ENCODE data around the gene LGR4. TPM values are rescaled to one million over a fixed set of nuclear protein-coding genes. Genes with fewer than 3 reads are reported as not detected.

LGR4 gene
- total and polyA plus RNA-seq, 10 of the 15 experiments (the other 5 are each of a cell fraction or from before 2014, with no cell fraction given): under 0.01 to 0.64 (median 0.04) TPM; not detected in 5

DNA sequence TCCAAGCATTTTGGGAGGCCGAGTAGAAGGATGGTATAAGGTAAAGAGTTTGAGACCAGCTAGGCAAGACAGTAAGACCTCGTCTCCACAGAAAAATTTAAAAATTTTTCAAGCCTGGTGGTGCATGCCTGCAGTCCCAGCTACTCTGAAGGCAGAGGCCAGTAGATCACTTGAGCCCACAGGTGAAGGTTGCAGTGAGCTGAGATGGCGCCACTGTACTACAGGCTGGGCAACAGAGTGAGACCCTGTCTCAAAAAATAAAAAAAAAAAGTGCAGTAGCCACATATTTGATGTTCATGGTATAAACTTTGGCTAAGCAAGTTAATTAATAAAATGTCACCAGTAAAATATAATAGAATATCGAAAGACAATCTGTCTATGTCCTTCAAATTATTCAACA, 27.0 kb downstream of the LGR4 start:
- FAIRE-seq (no peak), ATAC-seq (no peak), DNase-seq (ENCODE audit: low read depth, low spot score) (no peak)
- Histone ChIP-seq H3K4me3 (no peak overlapping the region), H2AFZ (ENCODE audit: control insufficient read depth, low read depth, low read length) (no peak overlapping the region), H3K27me3 (replicated peaks in 1 of 2; ENCODE audit: control insufficient read depth in 2 of 2, insufficient read depth in 2 of 2, low read length in 1 of 2) (no peaks in the 10 kb centered on the region), H3K4me1 (ENCODE audit: control insufficient read depth, insufficient read depth, low read length) (no peaks in the 10 kb centered on the region), H3K36me3 (ENCODE audit: control insufficient read depth in 2 of 2, insufficient read depth in 2 of 2, low read length in 1 of 2) (no peaks in the 10 kb centered on the region), H3K79me2 (ENCODE audit: control insufficient read depth, insufficient read depth, low read length) (no peaks in the 10 kb centered on the region), H4K20me1 (ENCODE audit: control insufficient read depth, insufficient read depth) (no peaks in the 10 kb centered on the region), H3K27ac (ENCODE audit: control insufficient read depth, insufficient read depth) (no peak overlapping the region), H3K9me3 (replicated peaks; ENCODE audit: control insufficient read depth, insufficient read depth, low read length) (no peaks in the 10 kb centered on the region), H3K9ac (ENCODE audit: control insufficient read depth, insufficient read depth, low read length) (no peak overlapping the region), H3K4me2 (ENCODE audit: control insufficient read depth, insufficient read depth) (no peak overlapping the region)
- no TSS peak for BruUV-seq (replicated peaks)
- ChIA-PET CTCF (interaction anchor here (0.7 kb wide), 1 partner anchor 41 kb away, joined by 4 read pairs; no protein-coding TSS in a partner anchor), SMC1A (ENCODE audit: uncharacterized antibody, unreplicated experiment) (interaction anchor here (0.7 to 1.0 kb wide), 2 partner anchors 12 to 40 kb away, joined by 3 read pairs; no protein-coding TSS in a partner anchor), POLR2A (no interaction called here), RAD21 (ENCODE audit: unreplicated experiment) (no interaction called here)
- 9% methylated on average over 4 of the region's 4 CpGs for WGBS (ENCODE audit: insufficient coverage, insufficient replicate concordance, low lambda C conversion rate, missing lambda C conversion rate)
- TF ChIP-seq, protein P1, sequence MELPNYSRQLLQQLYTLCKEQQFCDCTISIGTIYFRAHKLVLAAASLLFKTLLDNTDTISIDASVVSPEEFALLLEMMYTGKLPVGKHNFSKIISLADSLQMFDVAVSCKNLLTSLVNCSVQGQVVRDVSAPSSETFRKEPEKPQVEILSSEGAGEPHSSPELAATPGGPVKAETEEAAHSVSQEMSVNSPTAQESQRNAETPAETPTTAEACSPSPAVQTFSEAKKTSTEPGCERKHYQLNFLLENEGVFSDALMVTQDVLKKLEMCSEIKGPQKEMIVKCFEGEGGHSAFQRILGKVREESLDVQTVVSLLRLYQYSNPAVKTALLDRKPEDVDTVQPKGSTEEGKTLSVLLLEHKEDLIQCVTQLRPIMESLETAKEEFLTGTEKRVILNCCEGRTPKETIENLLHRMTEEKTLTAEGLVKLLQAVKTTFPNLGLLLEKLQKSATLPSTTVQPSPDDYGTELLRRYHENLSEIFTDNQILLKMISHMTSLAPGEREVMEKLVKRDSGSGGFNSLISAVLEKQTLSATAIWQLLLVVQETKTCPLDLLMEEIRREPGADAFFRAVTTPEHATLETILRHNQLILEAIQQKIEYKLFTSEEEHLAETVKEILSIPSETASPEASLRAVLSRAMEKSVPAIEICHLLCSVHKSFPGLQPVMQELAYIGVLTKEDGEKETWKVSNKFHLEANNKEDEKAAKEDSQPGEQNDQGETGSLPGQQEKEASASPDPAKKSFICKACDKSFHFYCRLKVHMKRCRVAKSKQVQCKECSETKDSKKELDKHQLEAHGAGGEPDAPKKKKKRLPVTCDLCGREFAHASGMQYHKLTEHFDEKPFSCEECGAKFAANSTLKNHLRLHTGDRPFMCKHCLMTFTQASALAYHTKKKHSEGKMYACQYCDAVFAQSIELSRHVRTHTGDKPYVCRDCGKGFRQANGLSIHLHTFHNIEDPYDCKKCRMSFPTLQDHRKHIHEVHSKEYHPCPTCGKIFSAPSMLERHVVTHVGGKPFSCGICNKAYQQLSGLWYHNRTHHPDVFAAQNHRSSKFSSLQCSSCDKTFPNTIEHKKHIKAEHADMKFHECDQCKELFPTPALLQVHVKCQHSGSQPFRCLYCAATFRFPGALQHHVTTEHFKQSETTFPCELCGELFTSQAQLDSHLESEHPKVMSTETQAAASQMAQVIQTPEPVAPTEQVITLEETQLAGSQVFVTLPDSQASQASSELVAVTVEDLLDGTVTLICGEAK (IDR thresholded peaks at IDR 0.05; ENCODE audit: borderline replicate concordance): no peak
- TF ChIP-seq SP1 (IDR thresholded peaks at IDR 0.05; ENCODE audit: low read depth, low read length) (no peak), TBL1XR1 (IDR thresholded peaks at IDR 0.05; ENCODE audit: low read depth, low read length) (no peak), SUPT20H (IDR thresholded peaks at IDR 0.05; ENCODE audit: borderline replicate concordance, control insufficient read depth, low read depth, low read length) (no peak), POLR2A (IDR thresholded peaks at IDR 0.05; ENCODE audit: low read depth, low read length) (no peak), RBBP5 (conservative IDR thresholded peaks at IDR 0.05) (no peak), PAX8 (IDR thresholded peaks at IDR 0.05) (no peak)
- TF ChIP-seq, protein P2, sequence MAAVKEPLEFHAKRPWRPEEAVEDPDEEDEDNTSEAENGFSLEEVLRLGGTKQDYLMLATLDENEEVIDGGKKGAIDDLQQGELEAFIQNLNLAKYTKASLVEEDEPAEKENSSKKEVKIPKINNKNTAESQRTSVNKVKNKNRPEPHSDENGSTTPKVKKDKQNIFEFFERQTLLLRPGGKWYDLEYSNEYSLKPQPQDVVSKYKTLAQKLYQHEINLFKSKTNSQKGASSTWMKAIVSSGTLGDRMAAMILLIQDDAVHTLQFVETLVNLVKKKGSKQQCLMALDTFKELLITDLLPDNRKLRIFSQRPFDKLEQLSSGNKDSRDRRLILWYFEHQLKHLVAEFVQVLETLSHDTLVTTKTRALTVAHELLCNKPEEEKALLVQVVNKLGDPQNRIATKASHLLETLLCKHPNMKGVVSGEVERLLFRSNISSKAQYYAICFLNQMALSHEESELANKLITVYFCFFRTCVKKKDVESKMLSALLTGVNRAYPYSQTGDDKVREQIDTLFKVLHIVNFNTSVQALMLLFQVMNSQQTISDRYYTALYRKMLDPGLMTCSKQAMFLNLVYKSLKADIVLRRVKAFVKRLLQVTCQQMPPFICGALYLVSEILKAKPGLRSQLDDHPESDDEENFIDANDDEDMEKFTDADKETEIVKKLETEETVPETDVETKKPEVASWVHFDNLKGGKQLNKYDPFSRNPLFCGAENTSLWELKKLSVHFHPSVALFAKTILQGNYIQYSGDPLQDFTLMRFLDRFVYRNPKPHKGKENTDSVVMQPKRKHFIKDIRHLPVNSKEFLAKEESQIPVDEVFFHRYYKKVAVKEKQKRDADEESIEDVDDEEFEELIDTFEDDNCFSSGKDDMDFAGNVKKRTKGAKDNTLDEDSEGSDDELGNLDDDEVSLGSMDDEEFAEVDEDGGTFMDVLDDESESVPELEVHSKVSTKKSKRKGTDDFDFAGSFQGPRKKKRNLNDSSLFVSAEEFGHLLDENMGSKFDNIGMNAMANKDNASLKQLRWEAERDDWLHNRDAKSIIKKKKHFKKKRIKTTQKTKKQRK (IDR thresholded peaks at IDR 0.05; ENCODE audit: low read depth, low read length): no peak
- TF ChIP-seq, protein P3, sequence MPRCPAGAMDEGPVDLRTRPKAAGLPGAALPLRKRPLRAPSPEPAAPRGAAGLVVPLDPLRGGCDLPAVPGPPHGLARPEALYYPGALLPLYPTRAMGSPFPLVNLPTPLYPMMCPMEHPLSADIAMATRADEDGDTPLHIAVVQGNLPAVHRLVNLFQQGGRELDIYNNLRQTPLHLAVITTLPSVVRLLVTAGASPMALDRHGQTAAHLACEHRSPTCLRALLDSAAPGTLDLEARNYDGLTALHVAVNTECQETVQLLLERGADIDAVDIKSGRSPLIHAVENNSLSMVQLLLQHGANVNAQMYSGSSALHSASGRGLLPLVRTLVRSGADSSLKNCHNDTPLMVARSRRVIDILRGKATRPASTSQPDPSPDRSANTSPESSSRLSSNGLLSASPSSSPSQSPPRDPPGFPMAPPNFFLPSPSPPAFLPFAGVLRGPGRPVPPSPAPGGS (IDR thresholded peaks at IDR 0.05; ENCODE audit: borderline replicate concordance, insufficient read depth, low read depth, low read length, poor library complexity, severe bottlenecking): no peak
- intact Hi-C loops (cut with micrococcal nuclease; ENCODE audit: unreplicated experiment): no loop called here
- in situ Hi-C loops (cut with MboI): no loop called here

Data from GM12878 (cell line).